WTC11 (cell line): ENCODE data around the gene PAF1.

Source experiments
- NFYB ChIP-seq: sonication (generic); formaldehyde crosslinking; conservative IDR thresholded peaks from 2 replicates; pipeline ENCODE4 v1.8.0; 2022; ENCODE audit warnings: low read depth, missing genetic modification reagents
- OVOL2 ChIP-seq: fragments of 250-450 bp; sonication (Bioruptor Pico); IDR thresholded peaks from 2 replicates; pipeline ENCODE4 v1.9.0; 2021; ENCODE audit warnings: mild to moderate bottlenecking, borderline replicate concordance
- SMAD4 ChIP-seq: sonication (generic); formaldehyde crosslinking; IDR thresholded peaks from 2 replicates; pipeline ENCODE4 v1.8.0; 2022; ENCODE audit warnings: mild to moderate bottlenecking, missing genetic modification reagents
- TF ChIP-seq, protein P1 (sequence below): fragments of 200-600 bp; IDR thresholded peaks from 2 replicates; pipeline ENCODE4 v1.8.0; 2022; ENCODE audit warnings: antibody characterized with exemption
- TF ChIP-seq, protein P2 (sequence below): sonication (generic); formaldehyde crosslinking; IDR thresholded peaks from 2 replicates; pipeline ENCODE4 v1.8.1; 2023; ENCODE audit warnings: mild to moderate bottlenecking, missing genetic modification reagents
- TF ChIP-seq, protein P3 (sequence below): sonication (generic); formaldehyde crosslinking; IDR thresholded peaks from 2 replicates; pipeline ENCODE4 v1.8.0; 2022; ENCODE audit warnings: mild to moderate bottlenecking, missing genetic modification reagents

DNA sequence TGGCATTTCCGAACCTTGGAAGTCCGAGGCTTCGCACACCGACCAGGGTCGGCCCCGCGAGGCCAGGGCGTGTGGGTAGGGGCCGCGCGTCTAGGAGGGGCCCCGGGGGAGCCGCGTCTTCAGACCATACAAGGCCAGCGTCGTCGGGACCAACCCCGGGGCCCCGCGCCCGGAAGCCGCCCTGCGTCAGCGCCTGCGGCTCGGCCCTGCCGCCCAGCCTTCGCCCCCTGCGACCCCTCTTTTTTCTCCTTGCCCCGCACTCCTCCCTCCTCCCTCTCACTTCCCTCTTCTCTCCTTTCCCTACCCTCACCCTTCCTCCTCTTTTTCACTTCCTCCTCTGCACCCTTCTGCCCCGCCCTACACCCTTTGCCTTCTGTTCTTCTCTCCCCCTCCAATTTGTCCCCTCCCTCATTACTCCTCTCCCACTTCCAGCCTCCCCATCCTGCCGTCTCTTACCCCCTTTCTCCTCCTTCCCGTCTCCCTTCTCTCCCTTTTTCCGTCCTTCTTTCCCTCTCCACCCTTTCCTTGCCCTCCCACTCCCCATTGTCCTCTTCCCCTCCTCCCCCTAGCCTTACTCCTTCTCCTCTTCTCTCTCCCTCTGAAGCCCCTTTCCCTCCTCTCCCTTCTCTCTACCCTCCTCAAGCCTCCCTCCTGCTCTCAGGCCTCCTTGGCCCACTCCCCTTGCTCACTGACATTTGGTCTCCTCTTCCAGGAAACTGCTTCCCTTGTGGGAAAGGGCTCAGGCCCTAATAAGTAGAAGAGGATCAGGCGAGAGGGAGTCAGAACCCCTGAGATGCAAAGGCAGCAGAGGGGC lies 19.3 kb upstream of the PAF1 start:
- TF ChIP-seq, protein P1, sequence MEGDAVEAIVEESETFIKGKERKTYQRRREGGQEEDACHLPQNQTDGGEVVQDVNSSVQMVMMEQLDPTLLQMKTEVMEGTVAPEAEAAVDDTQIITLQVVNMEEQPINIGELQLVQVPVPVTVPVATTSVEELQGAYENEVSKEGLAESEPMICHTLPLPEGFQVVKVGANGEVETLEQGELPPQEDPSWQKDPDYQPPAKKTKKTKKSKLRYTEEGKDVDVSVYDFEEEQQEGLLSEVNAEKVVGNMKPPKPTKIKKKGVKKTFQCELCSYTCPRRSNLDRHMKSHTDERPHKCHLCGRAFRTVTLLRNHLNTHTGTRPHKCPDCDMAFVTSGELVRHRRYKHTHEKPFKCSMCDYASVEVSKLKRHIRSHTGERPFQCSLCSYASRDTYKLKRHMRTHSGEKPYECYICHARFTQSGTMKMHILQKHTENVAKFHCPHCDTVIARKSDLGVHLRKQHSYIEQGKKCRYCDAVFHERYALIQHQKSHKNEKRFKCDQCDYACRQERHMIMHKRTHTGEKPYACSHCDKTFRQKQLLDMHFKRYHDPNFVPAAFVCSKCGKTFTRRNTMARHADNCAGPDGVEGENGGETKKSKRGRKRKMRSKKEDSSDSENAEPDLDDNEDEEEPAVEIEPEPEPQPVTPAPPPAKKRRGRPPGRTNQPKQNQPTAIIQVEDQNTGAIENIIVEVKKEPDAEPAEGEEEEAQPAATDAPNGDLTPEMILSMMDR: no peak
- TF ChIP-seq, protein P2, sequence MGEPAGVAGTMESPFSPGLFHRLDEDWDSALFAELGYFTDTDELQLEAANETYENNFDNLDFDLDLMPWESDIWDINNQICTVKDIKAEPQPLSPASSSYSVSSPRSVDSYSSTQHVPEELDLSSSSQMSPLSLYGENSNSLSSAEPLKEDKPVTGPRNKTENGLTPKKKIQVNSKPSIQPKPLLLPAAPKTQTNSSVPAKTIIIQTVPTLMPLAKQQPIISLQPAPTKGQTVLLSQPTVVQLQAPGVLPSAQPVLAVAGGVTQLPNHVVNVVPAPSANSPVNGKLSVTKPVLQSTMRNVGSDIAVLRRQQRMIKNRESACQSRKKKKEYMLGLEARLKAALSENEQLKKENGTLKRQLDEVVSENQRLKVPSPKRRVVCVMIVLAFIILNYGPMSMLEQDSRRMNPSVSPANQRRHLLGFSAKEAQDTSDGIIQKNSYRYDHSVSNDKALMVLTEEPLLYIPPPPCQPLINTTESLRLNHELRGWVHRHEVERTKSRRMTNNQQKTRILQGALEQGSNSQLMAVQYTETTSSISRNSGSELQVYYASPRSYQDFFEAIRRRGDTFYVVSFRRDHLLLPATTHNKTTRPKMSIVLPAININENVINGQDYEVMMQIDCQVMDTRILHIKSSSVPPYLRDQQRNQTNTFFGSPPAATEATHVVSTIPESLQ (CRISPR knock-in tag): no peak
- TF ChIP-seq NFYB: no peak
- TF ChIP-seq, protein P3, sequence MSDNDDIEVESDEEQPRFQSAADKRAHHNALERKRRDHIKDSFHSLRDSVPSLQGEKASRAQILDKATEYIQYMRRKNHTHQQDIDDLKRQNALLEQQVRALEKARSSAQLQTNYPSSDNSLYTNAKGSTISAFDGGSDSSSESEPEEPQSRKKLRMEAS (CRISPR knock-in tag): no peak
- no peak for TF ChIP-seq SMAD4 (CRISPR knock-in tag)
- no peak for TF ChIP-seq OVOL2 (CRISPR knock-in tag)
